ENCODE measurements around the gene REEP1. TPM values are rescaled to one million over a fixed set of nuclear protein-coding genes. Genes with fewer than 3 reads are reported as not detected.

The REEP1 gene
- total and polyA plus RNA-seq, 9 of the 15 experiments (the other 6 are each of a cell fraction or from before 2014, with no cell fraction given): 0.11 to 0.67 (median 0.13) TPM

DNA sequence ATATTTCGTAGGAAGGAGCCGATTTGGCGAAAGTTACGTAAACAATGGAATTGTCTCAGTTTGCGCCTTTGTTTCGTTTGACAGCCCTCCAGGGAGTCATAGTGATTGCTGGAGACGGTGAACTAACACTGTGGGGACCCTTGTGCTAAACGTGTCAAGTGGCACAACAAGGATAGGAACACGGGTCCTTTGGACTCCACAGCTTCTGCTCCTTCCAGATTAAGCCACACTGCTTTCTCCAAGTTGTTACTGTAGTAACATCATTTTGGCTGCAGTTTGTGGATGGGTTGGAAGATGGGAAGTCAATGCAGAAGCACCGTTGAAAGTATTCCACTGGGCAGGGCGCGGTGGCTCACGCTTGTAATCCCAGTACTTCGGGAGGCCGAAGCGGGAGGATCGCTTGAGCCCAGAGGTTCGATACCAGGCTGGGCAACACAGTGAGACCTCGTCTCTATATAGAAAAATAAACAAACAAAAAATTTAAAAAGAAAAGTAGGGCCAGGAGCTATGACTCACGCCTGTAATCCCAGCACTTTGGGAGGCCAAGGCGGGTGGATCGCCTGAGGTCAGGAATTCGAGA, 141.5 kb downstream of the REEP1 start (continued):
- no peak for TF ChIP-seq ZNF124 (CRISPR knock-in tag; IDR thresholded peaks at IDR 0.05)
- TF ChIP-seq MTF1 (CRISPR knock-in tag; IDR thresholded peaks at IDR 0.05; ENCODE audit: borderline replicate concordance): no peak
- TF ChIP-seq, protein P1, sequence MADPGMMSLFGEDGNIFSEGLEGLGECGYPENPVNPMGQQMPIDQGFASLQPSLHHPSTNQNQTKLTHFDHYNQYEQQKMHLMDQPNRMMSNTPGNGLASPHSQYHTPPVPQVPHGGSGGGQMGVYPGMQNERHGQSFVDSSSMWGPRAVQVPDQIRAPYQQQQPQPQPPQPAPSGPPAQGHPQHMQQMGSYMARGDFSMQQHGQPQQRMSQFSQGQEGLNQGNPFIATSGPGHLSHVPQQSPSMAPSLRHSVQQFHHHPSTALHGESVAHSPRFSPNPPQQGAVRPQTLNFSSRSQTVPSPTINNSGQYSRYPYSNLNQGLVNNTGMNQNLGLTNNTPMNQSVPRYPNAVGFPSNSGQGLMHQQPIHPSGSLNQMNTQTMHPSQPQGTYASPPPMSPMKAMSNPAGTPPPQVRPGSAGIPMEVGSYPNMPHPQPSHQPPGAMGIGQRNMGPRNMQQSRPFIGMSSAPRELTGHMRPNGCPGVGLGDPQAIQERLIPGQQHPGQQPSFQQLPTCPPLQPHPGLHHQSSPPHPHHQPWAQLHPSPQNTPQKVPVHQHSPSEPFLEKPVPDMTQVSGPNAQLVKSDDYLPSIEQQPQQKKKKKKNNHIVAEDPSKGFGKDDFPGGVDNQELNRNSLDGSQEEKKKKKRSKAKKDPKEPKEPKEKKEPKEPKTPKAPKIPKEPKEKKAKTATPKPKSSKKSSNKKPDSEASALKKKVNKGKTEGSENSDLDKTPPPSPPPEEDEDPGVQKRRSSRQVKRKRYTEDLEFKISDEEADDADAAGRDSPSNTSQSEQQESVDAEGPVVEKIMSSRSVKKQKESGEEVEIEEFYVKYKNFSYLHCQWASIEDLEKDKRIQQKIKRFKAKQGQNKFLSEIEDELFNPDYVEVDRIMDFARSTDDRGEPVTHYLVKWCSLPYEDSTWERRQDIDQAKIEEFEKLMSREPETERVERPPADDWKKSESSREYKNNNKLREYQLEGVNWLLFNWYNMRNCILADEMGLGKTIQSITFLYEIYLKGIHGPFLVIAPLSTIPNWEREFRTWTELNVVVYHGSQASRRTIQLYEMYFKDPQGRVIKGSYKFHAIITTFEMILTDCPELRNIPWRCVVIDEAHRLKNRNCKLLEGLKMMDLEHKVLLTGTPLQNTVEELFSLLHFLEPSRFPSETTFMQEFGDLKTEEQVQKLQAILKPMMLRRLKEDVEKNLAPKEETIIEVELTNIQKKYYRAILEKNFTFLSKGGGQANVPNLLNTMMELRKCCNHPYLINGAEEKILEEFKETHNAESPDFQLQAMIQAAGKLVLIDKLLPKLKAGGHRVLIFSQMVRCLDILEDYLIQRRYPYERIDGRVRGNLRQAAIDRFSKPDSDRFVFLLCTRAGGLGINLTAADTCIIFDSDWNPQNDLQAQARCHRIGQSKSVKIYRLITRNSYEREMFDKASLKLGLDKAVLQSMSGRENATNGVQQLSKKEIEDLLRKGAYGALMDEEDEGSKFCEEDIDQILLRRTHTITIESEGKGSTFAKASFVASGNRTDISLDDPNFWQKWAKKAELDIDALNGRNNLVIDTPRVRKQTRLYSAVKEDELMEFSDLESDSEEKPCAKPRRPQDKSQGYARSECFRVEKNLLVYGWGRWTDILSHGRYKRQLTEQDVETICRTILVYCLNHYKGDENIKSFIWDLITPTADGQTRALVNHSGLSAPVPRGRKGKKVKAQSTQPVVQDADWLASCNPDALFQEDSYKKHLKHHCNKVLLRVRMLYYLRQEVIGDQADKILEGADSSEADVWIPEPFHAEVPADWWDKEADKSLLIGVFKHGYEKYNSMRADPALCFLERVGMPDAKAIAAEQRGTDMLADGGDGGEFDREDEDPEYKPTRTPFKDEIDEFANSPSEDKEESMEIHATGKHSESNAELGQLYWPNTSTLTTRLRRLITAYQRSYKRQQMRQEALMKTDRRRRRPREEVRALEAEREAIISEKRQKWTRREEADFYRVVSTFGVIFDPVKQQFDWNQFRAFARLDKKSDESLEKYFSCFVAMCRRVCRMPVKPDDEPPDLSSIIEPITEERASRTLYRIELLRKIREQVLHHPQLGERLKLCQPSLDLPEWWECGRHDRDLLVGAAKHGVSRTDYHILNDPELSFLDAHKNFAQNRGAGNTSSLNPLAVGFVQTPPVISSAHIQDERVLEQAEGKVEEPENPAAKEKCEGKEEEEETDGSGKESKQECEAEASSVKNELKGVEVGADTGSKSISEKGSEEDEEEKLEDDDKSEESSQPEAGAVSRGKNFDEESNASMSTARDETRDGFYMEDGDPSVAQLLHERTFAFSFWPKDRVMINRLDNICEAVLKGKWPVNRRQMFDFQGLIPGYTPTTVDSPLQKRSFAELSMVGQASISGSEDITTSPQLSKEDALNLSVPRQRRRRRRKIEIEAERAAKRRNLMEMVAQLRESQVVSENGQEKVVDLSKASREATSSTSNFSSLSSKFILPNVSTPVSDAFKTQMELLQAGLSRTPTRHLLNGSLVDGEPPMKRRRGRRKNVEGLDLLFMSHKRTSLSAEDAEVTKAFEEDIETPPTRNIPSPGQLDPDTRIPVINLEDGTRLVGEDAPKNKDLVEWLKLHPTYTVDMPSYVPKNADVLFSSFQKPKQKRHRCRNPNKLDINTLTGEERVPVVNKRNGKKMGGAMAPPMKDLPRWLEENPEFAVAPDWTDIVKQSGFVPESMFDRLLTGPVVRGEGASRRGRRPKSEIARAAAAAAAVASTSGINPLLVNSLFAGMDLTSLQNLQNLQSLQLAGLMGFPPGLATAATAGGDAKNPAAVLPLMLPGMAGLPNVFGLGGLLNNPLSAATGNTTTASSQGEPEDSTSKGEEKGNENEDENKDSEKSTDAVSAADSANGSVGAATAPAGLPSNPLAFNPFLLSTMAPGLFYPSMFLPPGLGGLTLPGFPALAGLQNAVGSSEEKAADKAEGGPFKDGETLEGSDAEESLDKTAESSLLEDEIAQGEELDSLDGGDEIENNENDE (IDR thresholded peaks at IDR 0.05; ENCODE audit: low read depth, low read length): no peak
- TF ChIP-seq, protein P2, sequence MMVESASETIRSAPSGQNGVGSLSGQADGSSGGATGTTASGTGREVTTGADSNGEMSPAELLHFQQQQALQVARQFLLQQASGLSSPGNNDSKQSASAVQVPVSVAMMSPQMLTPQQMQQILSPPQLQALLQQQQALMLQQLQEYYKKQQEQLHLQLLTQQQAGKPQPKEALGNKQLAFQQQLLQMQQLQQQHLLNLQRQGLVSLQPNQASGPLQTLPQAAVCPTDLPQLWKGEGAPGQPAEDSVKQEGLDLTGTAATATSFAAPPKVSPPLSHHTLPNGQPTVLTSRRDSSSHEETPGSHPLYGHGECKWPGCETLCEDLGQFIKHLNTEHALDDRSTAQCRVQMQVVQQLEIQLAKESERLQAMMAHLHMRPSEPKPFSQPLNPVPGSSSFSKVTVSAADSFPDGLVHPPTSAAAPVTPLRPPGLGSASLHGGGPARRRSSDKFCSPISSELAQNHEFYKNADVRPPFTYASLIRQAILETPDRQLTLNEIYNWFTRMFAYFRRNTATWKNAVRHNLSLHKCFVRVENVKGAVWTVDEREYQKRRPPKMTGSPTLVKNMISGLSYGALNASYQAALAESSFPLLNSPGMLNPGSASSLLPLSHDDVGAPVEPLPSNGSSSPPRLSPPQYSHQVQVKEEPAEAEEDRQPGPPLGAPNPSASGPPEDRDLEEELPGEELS (CRISPR knock-in tag; IDR thresholded peaks at IDR 0.05; ENCODE audit: borderline replicate concordance): no peak
- TF ChIP-seq HIVEP1 (CRISPR knock-in tag; IDR thresholded peaks at IDR 0.05): no peak
- TF ChIP-seq ZNF133 (CRISPR knock-in tag; IDR thresholded peaks at IDR 0.05): no peak
